ENCODE results near the gene PRSS37.

DNA sequence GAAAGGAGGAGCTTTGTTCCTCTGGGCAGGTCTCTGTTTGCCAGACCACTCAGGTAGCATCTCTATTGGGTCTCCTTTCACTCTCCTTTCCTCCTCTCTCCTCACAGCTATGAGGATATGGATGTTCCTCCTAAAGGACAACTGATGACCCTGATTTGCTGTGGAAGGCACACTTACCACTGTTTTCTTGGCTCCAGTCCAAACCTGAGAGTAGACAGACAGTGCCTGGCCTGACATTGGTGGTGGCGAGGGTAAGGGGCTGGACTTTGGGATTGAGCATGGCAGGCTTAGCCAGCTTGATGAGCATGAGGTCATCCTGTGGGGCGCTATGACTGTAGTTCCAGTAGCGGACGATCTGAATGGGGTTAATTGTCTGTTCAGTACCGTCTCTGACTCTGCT, 3.6 kb downstream of the PRSS37 start:
- TF ChIP-seq, protein P1, sequence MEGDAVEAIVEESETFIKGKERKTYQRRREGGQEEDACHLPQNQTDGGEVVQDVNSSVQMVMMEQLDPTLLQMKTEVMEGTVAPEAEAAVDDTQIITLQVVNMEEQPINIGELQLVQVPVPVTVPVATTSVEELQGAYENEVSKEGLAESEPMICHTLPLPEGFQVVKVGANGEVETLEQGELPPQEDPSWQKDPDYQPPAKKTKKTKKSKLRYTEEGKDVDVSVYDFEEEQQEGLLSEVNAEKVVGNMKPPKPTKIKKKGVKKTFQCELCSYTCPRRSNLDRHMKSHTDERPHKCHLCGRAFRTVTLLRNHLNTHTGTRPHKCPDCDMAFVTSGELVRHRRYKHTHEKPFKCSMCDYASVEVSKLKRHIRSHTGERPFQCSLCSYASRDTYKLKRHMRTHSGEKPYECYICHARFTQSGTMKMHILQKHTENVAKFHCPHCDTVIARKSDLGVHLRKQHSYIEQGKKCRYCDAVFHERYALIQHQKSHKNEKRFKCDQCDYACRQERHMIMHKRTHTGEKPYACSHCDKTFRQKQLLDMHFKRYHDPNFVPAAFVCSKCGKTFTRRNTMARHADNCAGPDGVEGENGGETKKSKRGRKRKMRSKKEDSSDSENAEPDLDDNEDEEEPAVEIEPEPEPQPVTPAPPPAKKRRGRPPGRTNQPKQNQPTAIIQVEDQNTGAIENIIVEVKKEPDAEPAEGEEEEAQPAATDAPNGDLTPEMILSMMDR (IDR thresholded peaks at IDR 0.05; ENCODE audit: poor library complexity) = no peak
- no peak for TF ChIP-seq EZH2phosphoT487 (IDR thresholded peaks at IDR 0.05; ENCODE audit: low read depth, severe bottlenecking, unreplicated experiment)
- no peak for TF ChIP-seq EZH2 (IDR thresholded peaks at IDR 0.05; ENCODE audit: borderline replicate concordance)

All from hepatocyte (in vitro differentiated cells).